Activated CD4-positive, alpha-beta T cell treated with anti-CD3 and anti-CD28 coated beads, Interleukin-2, amount 50 U/mL, for 24 hours (primary cell): ENCODE measurements around the gene ATRX.
"Not testable (repeated sequence)": the region's sequence is repeated elsewhere in the genome, so short reads cannot be mapped to it uniquely, and the experiment has no call there.

Experiments
- DNase-seq, 2 donors: peaks; one replicate each; pipeline ENCODE4 v3.0.0-alpha.2; 2020; ENCODE audit warnings: low read depth in 1 of 2, low spot score in 1 of 2

ATRX gene

GRCh38 chrX:77785486-77786364 lies at the start of gene ATRX:
TSS of gene ATRX (minus strand) at chrX:77786216. CDS start at chrX:77786001, 215 bp downstream.
- peak; percentile 44 to 59 for DNase-seq

- DNase-seq: not testable (repeated sequence)
These were observed 45.5 kb upstream of the ATRX start for GRCh38 chrX:77831544-77831943.

- DNase-seq: not testable (repeated sequence)
These were observed 36.0 kb upstream of the ATRX start for GRCh38 chrX:77821989-77822388.

GRCh38 chrX:77820091-77820727 lies 34.2 kb upstream of the ATRX start:
- DNase-seq: no peak

GRCh38 chrX:77814210-77814609 lies 28.2 kb upstream of the ATRX start:
- DNase-seq: no peak

- no peak for DNase-seq
These were observed 16.2 kb upstream of the ATRX start for GRCh38 chrX:77802201-77802600.

GRCh38 chrX:77795124-77795523 lies 9.1 kb upstream of the ATRX start:
- DNase-seq: no peak

GRCh38 chrX:77793946-77794345 lies 7.9 kb upstream of the ATRX start:
- no peak for DNase-seq

- peak in 1 of 2 donors; percentile 13 for DNase-seq
These were observed 2.0 kb upstream of the ATRX start for GRCh38 chrX:77788050-77788449.

- DNase-seq: no peak
These were observed 307 bp upstream of the ATRX start for GRCh38 chrX:77786365-77786680.

- DNase-seq: no peak
These were observed 6.3 kb downstream of the ATRX start for GRCh38 chrX:77779695-77780094.

GRCh38 chrX:77776659-77777058 lies 9.4 kb downstream of the ATRX start:
- DNase-seq: no peak

GRCh38 chrX:77771601-77772000 lies 14.4 kb downstream of the ATRX start:
- no peak for DNase-seq

- no peak for DNase-seq
These were observed 17.2 kb downstream of the ATRX start for GRCh38 chrX:77768787-77769186.

GRCh38 chrX:77766212-77766611 lies 19.8 kb downstream of the ATRX start:
- not testable (repeated sequence) for DNase-seq

GRCh38 chrX:77755561-77755960 lies 30.5 kb downstream of the ATRX start:
- DNase-seq: no peak

GRCh38 chrX:77753942-77754341 lies 32.1 kb downstream of the ATRX start:
- not testable (repeated sequence) for DNase-seq

GRCh38 chrX:77749695-77750094 lies 36.3 kb downstream of the ATRX start:
- no peak for DNase-seq

- DNase-seq: no peak
These were observed 42.3 kb downstream of the ATRX start for GRCh38 chrX:77743720-77744119.

GRCh38 chrX:77742788-77743476 lies 43.1 kb downstream of the ATRX start:
- DNase-seq: no peak

- no peak for DNase-seq
These were observed 45.6 kb downstream of the ATRX start for GRCh38 chrX:77740376-77740905.

GRCh38 chrX:77733342-77733741 lies 52.7 kb downstream of the ATRX start:
- no peak for DNase-seq
